Neural progenitor cell (in vitro differentiated cells): ENCODE measurements around the gene CIAPIN1. TPM values are rescaled to one million over a fixed set of nuclear protein-coding genes. Genes with fewer than 3 reads are reported as not detected.
"Not testable (repeated sequence)": the region's sequence is repeated elsewhere in the genome, so short reads cannot be mapped to it uniquely, and the experiment has no call there.

ENCODE experiments used
- DNase-seq: peaks from one replicate; pipeline ENCODE4 v3.0.0-alpha.2; 2016; ENCODE audit warnings: low spot score
- H2AFZ ChIP-seq: fragments of 200-600 bp; sonication (generic); replicated peaks from 2 replicates; pipeline ENCODE4 v1.6.1; 2016; ENCODE audit warnings: antibody characterized with exemption
- H3F3A ChIP-seq: fragments of 200-600 bp; sonication (generic); 2 replicates; pipeline ENCODE4 v1.6.1; 2016; ENCODE audit warnings: antibody characterized with exemption, low read depth
- H3K27ac ChIP-seq: fragments of 200-600 bp; sonication (generic); 2 replicates; pipeline ENCODE4 v1.5.1; 2016; ENCODE audit warnings: mild to moderate bottlenecking
- H3K27me3 ChIP-seq: fragments of 200-600 bp; sonication (generic); 2 replicates; pipeline ENCODE4 v1.6.1; 2016; ENCODE audit warnings: mild to moderate bottlenecking, moderate library complexity
- H3K36me3 ChIP-seq: fragments of 200-600 bp; sonication (generic); 2 replicates; pipeline ENCODE4 v1.5.1; 2016
- H3K4me1 ChIP-seq: fragments of 200-600 bp; sonication (generic); 2 replicates; pipeline ENCODE4 v1.6.1; 2016; ENCODE audit warnings: mixed run types
- H3K4me2 ChIP-seq: fragments of 200-600 bp; sonication (generic); 2 replicates; pipeline ENCODE4 v1.6.1; 2016
- H3K4me3 ChIP-seq: fragments of 200-600 bp; sonication (generic); 2 replicates; pipeline ENCODE4 v1.5.1; 2016
- H3K79me2 ChIP-seq: fragments of 200-600 bp; sonication (generic); 2 replicates; pipeline ENCODE4 v1.6.1; 2016; ENCODE audit warnings: low read depth
- H3K9ac ChIP-seq: fragments of 200-600 bp; sonication (generic); 2 replicates; pipeline ENCODE4 v1.6.1; 2016
- H3K9me3 ChIP-seq: fragments of 200-600 bp; sonication (generic); 2 replicates; pipeline ENCODE4 v1.5.1; 2016; ENCODE audit warnings: low read depth
- H4K20me1 ChIP-seq: fragments of 200-600 bp; sonication (generic); 2 replicates; pipeline ENCODE4 v1.6.1; 2016; ENCODE audit warnings: low read depth
- H3K27ac Mint-ChIP-seq: 3 replicates; pipeline ENCODE4 v1.8.0; 2021; ENCODE audit warnings: mixed read lengths
- H3K27me3 Mint-ChIP-seq: 2 replicates; pipeline ENCODE4 v1.8.0; 2022; ENCODE audit warnings: low read depth, mild to moderate bottlenecking, inconsistent platforms, moderate library complexity, mixed read lengths; ENCODE audit not compliant: insufficient read depth
- H3K36me3 Mint-ChIP-seq: 3 replicates; pipeline ENCODE4 v1.8.0; 2021; ENCODE audit warnings: mixed read lengths
- H3K4me1 Mint-ChIP-seq: 3 replicates; pipeline ENCODE4 v1.8.0; 2021; ENCODE audit warnings: mixed read lengths
- H3K4me3 Mint-ChIP-seq: 3 replicates; pipeline ENCODE4 v1.8.0; 2021; ENCODE audit warnings: mild to moderate bottlenecking, moderate library complexity, mixed read lengths
- H3K9me3 Mint-ChIP-seq: 3 replicates; pipeline ENCODE4 v1.8.0; 2020; ENCODE audit warnings: mixed read lengths
- CTCF ChIP-seq: fragments of 200-600 bp; sonication (generic); IDR thresholded peaks from 2 replicates; pipeline ENCODE4 v1.5.1; 2017; ENCODE audit warnings: antibody characterized with exemption, mild to moderate bottlenecking
- EZH2 ChIP-seq: fragments of 200-600 bp; sonication (generic); IDR thresholded peaks from 2 replicates; pipeline ENCODE4 v1.6.1; 2017; ENCODE audit warnings: antibody characterized with exemption, mild to moderate bottlenecking, moderate library complexity
- EZH2phosphoT487 ChIP-seq: fragments of 200-600 bp; sonication (generic); IDR thresholded peaks from 2 replicates; pipeline ENCODE4 v1.6.1; 2017; ENCODE audit warnings: antibody characterized with exemption
- total RNA-seq: library from RNA; depleted of rRNA; stranded (reverse); fragments of >200 nt; gene quantifications from 2 replicates; pipeline ENCODE4 v1.2.3, GENCODE V29; 2015; ENCODE audit warnings: low replicate concordance

Gene CIAPIN1
- total RNA-seq, 1 donor from 2014 or later = 89.2 TPM

- no peak overlapping the region for H2AFZ ChIP-seq
- H3K36me3 Mint-ChIP-seq = peaks cover 14% of the 10 kb centered on the region
- no peaks in the 10 kb centered on the region for H3K36me3 ChIP-seq
- no peaks in the 10 kb centered on the region for H4K20me1 ChIP-seq
- TF ChIP-seq CTCF = no peak
- TF ChIP-seq EZH2 = no peak
- no peak for TF ChIP-seq EZH2phosphoT487
- H3K27ac ChIP-seq = no peak overlapping the region
- H3K4me1 Mint-ChIP-seq = peaks cover 17% of the 10 kb centered on the region
- no peak for DNase-seq
- H3K9me3 Mint-ChIP-seq = no peaks in the 10 kb centered on the region
- peak overlapping the region; percentile 71 for H3K4me3 Mint-ChIP-seq
- H3K27me3 ChIP-seq = no peaks in the 10 kb centered on the region
- H3K79me2 ChIP-seq = peaks cover 65% of the 10 kb centered on the region
- H3K27me3 Mint-ChIP-seq = peaks cover 2% of the 10 kb centered on the region
- no peak overlapping the region for H3K9ac ChIP-seq
- H3K4me1 ChIP-seq = no peaks in the 10 kb centered on the region
- H3K4me2 ChIP-seq = no peak overlapping the region
- no peaks in the 10 kb centered on the region for H3F3A ChIP-seq
- H3K9me3 ChIP-seq = no peaks in the 10 kb centered on the region
- no peak overlapping the region for H3K27ac Mint-ChIP-seq
- H3K4me3 ChIP-seq = no peak overlapping the region
Measured at GRCh38 chr16:57445510-57445909, 1.7 kb downstream of the CIAPIN1 start.

- Mint-ChIP-seq H3K4me1 (peaks cover 17% of the 10 kb centered on the region), H3K36me3 (peaks cover 22% of the 10 kb centered on the region), H3K27ac (no peak overlapping the region), H3K4me3 (peak overlapping the region; percentile 69), H3K9me3 (peaks cover 4% of the 10 kb centered on the region), H3K27me3 (peaks cover 2% of the 10 kb centered on the region)
- no peaks in the 10 kb centered on the region for H3K36me3 ChIP-seq
- DNase-seq = no peak
- no peaks in the 10 kb centered on the region for H3K9me3 ChIP-seq
- H3F3A ChIP-seq = no peaks in the 10 kb centered on the region
- no peak overlapping the region for H3K27ac ChIP-seq
- no peaks in the 10 kb centered on the region for H4K20me1 ChIP-seq
- H3K79me2 ChIP-seq = peaks cover 69% of the 10 kb centered on the region
- H3K27me3 ChIP-seq = no peaks in the 10 kb centered on the region
- no peaks in the 10 kb centered on the region for H3K4me1 ChIP-seq
- H3K4me3 ChIP-seq = no peak overlapping the region
- H2AFZ ChIP-seq = no peak overlapping the region
- no peak overlapping the region for H3K9ac ChIP-seq
- TF ChIP-seq EZH2 = no peak
- H3K4me2 ChIP-seq = no peak overlapping the region
Measured at GRCh38 chr16:57444711-57445110, 2.5 kb downstream of the CIAPIN1 start.

- not testable (repeated sequence) for H4K20me1 ChIP-seq, DNase-seq, H3K27ac ChIP-seq, H3K4me3 ChIP-seq, H3K36me3 ChIP-seq, H3F3A ChIP-seq, H3K9me3 Mint-ChIP-seq, H3K27ac Mint-ChIP-seq, H3K4me3 Mint-ChIP-seq, H3K4me2 ChIP-seq, H3K9me3 ChIP-seq, H2AFZ ChIP-seq, H3K4me1 Mint-ChIP-seq, H3K27me3 Mint-ChIP-seq, H3K9ac ChIP-seq, H3K27me3 ChIP-seq, H3K4me1 ChIP-seq
- peaks cover 34% of the 10 kb centered on the region for H3K36me3 Mint-ChIP-seq
- H3K79me2 ChIP-seq = peaks cover 51% of the 10 kb centered on the region
Measured at GRCh38 chr16:57440551-57440950, 6.6 kb downstream of the CIAPIN1 start.

GRCh38 chr16:57439947-57440346, 7.2 kb downstream of the CIAPIN1 start:
- not testable (repeated sequence) for H3K27ac Mint-ChIP-seq, H3K9ac ChIP-seq, H3K9me3 Mint-ChIP-seq, H3K27me3 ChIP-seq, H3K4me2 ChIP-seq, H3F3A ChIP-seq, H4K20me1 ChIP-seq, H3K4me1 Mint-ChIP-seq, H3K36me3 ChIP-seq, H3K4me1 ChIP-seq, H3K27ac ChIP-seq, H3K27me3 Mint-ChIP-seq, H3K4me3 Mint-ChIP-seq, DNase-seq, H3K4me3 ChIP-seq, H2AFZ ChIP-seq, H3K9me3 ChIP-seq
- H3K79me2 ChIP-seq = peaks cover 45% of the 10 kb centered on the region
- H3K36me3 Mint-ChIP-seq = peaks cover 36% of the 10 kb centered on the region

GRCh38 chr16:57435838-57436237, 11.3 kb downstream of the CIAPIN1 start:
- Histone ChIP-seq H4K20me1 (no peaks in the 10 kb centered on the region), H3K27me3 (no peaks in the 10 kb centered on the region), H3K4me2 (no peak overlapping the region), H3K79me2 (peaks cover 4% of the 10 kb centered on the region), H3K4me1 (no peaks in the 10 kb centered on the region), H3K9ac (no peak overlapping the region), H3K9me3 (no peaks in the 10 kb centered on the region), H3K36me3 (peaks cover 16% of the 10 kb centered on the region), H2AFZ (no peak overlapping the region), H3F3A (no peaks in the 10 kb centered on the region), H3K4me3 (no peak overlapping the region), H3K27ac (no peak overlapping the region)
- Mint-ChIP-seq H3K27me3 (no peaks in the 10 kb centered on the region), H3K27ac (no peak overlapping the region), H3K4me1 (no peaks in the 10 kb centered on the region), H3K4me3 (no peak overlapping the region), H3K9me3 (peaks cover 4% of the 10 kb centered on the region), H3K36me3 (peaks cover 33% of the 10 kb centered on the region)
- TF ChIP-seq EZH2 (no peak), CTCF (no peak), EZH2phosphoT487 (no peak)
- DNase-seq = no peak
